GOT3 (cell line): ENCODE measurements around the gene ERFL.
"Not testable (repeated sequence)": the region's sequence is repeated elsewhere in the genome, so short reads cannot be mapped to it uniquely, and the experiment has no call there.

Experiments used
- DNase-seq: peaks from one replicate; lab custom pipeline; 2025; ENCODE audit warnings: mixed read lengths; lab: John Stamatoyannopoulos, UW

The ERFL gene

DNA sequence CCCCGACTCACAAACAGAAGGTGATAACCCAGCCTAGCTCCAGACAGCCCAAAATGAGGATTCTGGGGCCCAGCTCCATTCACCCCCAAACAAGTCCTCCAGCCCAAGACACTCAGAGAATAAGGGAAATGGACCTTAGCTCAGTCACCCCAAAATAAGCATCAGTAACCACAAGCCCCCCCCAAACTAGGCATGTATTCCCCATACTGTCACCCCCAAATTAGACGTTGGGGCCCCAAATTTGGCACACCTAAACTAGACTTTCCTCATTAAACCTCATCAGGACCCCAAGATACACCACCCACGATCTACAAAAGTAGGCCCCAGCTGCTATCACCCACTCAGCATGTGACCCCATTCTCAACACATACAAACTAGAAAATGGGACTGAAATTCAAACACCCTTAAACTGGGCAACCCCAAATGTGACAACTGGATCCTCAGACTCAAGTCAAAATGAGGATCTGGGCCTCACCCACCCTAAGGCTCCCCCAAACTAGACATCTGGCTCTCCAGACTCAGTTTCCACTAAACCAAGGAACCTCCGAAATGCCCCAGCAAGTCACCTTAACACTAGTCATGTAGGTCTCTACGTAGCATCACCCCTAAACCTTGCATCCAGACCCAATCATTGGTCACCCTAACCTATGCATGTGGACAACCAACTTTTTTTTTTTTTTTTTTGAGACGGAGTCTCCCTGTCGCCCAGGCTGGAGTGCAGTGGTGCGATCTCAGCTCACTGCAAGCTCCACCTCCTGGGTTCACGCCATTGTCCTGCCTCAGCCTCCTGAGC is 13.4 kb upstream of the ERFL start:
- DNase-seq, result no peak

DNA sequence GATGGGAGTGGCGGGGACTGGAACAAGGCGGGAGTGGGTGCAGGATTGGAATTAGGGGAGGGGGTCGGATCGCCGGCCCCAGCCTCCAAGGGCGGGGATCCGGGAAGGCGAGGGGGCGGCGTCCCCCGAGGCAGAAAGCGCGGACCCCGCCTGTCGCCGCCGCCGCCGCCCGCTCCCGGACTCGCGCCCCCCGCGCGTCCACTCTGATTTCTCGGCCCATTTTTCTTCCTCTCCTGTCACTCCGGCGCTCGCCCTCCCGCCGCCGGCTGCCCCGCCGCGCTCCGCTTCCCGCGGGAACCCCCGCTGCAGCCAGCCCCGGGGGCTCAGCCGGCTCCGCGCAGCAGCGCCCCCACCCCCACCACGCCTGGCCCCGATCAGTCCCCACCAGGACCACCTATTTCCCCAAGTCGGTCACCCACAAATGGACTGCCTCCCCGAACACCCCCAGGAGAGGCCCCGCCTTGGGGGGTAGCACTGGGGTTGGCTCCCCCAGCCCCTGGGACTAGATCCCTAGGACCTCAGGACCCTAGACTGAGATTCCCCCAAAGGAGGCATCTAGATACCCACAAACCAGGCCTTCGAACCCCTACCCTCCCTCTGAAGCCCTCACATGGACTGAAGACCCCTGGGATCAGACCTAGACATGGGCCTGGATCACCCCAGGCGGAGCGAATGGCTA is 12.6 kb upstream of the ERFL start:
- no peak for DNase-seq

DNA sequence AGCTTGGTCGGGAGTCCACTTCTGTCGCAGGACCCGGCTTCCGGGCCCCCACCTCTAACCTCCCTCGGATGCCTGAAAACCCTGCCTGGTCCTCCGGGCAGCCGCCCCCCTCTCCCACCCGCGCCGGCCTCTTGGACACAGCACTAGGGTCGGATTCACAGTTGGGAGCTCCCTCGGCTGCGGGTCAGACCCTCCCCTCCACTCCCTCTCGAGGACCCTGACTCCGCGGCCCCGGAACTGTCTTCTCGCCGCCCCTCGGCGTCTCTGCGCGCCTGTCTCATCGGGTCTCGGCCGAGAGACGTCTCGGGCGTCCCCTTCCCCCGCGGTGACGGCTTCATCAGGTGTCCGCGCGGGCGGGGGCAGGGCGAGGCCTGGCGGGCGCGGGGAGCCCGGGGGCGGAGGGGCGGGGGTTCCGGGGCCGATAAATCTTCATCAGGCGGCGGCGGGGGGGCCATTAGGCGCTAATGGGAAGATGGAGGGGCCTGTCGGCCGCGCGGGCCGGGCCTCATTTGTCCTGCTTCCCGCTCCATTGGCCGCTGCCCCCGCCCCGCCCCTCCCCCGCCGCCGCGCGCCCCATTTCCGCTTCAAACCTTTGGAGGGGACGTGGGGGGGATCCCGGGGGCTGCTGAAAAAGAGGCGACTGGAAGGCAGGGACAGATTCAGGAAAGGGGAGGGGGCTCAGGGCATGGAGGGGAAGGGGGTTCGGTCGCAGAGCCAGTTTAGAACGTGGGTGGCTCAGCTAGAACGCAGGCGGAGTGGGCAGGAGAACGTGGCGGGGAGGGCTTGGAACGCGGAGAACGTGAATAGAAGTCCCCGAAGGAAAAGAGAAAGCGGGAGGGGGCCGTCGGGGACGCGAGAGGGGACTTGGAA is 11.8 kb upstream of the ERFL start:
- no peak for DNase-seq

DNA sequence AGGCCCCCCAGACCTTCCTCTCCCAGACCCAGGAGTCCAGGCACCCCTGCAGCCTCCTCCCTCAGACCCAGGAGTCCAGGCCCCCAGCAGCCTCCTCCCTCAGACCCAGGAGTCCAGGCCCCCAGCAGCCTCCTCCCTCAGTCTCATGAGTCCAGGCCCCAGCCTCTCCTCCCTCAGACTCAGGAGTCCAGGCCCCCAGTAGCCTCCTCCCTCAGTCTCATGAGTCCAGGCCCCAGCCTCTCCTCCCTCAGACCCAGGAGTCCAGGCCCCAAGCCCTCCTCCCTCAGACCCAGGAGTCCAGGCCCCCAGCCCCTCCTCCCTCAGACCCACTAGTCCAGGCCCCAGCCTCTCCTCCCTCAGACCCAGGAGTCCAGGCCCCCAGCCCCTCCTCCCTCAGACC is 11.0 kb upstream of the ERFL start:
- DNase-seq, result not testable (repeated sequence)

DNA sequence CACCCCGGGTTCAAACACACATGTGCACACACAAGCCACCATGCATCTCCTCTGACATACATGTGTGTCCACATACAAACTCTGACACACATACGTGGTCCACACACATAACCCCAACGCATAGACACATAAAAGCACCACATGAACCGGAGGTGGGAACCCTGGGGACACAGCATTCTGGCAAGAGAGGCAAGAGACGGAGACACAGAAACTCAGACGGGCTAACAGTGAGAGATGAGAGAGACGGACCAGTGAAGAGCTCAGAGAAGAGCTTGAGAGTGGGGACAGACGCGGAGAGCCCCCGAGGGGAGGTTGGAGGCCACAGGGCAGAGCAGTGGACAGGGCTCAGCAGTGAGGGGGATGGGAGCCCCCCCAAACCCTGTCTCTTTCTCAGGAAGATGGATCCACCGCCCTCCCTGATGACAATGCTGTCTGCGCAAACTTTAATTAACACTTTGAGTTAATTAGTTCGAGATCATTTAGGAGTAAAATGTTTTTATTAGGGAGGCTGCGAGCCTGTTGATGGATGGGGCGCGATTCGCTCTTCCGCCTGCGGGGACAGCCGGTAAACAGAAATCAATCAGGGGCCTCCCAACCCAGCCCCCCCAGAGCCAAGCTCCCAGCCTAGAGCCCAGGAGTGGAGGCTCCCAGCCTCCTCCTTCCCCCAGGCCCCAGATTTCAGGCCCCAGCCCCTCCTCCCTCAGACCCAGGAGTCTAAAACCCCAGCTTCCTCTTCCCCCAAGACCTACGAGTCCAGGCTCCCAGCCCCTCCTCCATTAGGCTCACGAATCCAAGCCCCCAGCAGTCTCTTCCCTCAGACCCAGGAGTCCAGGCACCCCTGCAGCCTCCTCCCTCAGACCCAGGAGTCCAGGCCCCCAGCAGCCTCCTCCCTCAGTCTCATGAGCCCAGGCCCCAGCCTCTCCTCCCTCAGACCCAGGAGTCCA is 9.5 kb upstream of the ERFL start:
- no peak for DNase-seq

DNA sequence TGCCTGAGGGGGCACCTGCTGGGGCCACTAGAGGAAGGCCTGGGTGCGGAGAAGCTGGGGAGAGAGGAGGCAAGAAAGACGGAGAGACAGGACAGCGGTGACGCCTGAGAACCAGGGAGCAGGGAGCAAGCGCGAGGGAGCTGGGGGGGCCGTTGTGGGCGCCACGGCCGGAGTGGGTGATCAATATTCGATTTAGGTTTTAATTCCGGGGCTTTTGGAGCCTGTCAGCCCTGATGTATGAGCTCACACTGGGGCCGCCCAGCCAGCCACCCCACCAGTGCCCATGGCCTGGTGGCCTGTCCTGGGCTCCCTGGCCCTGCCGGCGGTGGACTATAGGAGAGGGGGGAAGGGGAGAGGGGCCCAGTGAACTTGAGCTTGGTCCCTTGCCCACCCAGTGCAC is 8.7 kb upstream of the ERFL start:
- no peak for DNase-seq

DNA sequence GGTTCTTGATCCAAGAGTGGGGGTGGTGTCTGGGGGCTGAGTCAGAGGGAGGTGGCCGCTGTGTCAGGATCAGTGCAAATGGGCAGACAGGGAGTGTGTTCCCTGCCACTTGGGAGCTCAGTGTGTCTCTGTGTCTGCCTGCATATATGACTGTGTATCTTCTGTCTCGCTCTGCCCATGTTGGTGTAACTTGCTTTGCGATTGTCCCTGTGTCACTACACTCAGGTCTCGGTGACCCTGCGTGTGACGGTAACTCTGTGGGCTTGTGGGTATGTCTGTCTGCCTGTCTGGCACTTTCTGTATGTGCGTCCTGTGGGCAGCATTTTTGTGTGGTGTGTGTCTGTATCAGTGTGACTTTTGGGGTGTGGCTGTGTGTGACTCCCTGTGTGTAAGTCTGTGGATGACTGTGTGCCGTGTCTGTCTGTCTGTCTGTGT is 8.2 kb upstream of the ERFL start:
- no peak for DNase-seq

DNA sequence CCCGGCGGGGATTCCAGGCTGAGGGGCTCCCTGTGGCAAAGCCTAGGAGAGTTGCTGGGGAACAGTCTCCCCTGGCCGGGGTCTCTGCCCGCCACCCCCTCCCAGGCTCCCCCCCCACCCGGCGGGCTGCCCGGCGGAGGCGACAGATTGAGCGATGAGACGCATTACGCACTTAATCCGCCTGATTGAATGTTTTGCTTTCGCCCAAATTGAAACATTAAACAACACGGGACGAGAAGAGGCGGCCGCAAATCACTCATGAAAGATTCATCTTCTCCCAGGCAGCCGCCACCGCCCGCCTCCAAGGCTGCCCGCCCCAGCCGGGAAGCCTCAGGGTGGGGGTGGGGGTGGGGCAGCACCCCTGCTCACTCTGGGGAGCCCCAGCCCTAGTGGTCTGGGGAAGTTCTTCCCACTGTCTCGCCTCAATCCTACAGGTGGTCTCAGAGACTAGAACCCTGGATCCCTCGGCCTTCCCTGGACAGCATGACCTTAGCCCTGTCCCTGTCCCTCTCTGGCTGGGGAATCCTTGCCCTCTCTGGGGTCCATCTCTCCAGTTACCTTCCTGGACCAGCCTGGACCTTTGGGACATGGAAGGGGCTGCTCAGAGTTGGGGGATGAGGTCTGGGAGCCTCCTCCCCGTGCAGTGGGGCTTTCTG is 7.6 kb upstream of the ERFL start:
- DNase-seq, result no peak

DNA sequence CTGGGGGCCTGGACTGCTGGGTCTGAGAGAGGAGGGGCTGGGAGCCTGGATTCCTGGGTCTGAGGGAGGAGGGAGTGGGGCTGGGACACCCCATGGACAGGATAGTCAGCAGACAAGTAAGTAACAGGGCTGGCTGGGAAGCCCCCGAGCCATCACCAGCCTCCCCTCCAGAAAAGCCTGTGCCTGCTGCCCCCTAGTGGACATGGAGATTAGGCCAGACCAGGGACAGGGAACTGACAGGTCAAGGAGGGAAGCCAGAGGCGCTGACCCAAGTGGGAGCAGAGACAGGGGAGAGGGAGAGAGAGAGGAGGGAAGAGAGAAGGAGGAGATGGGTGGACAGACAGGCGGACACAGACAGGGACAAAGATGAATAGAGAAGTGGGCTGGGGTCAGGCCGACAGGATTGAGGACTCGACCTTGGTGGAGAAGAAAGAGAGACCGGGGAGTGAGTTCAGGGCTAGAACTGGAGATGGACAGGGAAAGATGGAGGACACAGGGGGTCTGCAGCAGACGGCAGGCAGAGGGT is 6.7 kb upstream of the ERFL start:
- no peak for DNase-seq

DNA sequence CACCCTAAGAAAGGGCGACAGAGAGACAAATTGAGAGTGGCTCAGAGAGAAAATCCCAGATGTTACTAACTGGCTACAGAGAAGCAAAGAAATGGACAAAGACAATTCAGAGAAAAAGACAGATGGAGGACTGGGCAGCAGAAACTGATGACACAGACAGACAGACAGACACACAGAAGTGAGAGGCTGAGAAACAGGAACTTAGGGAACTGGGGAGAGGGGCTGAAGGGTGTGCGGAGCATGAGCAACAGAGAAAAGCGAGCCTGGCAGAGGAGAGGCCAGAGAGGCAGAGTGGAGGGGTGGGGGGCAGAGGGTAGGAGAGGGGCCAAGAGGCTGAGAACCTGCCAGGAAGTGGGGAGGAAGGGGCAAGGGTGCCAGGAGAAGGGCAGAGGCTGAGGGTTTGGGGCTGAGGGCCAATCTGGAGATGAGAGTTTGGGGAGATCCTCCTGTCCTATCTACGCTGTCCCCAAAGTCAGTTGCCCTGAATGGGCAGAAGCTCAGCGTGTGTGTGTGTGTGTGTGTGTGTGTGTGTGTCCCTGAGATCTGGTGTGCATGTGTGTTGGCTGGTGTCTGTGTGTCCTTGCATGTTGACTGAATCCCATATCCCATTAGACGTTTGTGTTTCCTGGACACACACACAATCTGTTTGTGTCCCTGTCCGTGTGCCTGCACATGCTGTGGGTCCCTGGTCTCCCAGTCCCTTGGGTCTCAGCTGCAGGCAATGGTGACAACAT is 5.6 kb upstream of the ERFL start:
- DNase-seq, result no peak

DNA sequence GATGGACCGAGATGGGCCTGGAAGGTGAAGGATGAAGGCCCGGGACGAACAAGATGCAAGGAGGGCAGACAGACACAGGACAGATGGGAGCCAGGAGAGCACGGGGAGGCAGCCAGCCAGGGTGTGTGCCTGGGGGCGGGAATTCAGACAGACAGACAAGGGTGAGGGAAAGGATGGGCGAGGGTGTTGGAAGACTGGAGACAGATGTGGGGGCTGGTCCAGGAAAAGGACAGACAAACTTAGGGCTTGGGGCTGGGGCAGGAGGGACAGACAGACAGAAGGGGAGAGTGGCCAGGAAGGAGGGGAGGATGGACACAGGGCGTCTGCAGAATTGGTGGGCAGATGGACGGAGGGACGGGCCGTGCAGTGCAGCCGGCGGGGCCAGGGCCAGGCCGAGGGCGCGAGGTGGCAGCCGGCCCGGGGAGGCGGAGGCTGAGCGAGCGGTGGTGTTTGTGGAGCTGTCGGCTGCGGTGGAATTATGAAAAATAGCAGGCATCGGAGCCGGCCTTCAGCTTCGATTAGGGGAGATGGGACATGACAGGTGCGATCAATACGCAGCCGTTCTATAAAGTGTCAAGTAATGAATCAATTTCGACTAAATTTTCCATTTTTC is 4.6 kb upstream of the ERFL start:
- DNase-seq, result no peak

DNA sequence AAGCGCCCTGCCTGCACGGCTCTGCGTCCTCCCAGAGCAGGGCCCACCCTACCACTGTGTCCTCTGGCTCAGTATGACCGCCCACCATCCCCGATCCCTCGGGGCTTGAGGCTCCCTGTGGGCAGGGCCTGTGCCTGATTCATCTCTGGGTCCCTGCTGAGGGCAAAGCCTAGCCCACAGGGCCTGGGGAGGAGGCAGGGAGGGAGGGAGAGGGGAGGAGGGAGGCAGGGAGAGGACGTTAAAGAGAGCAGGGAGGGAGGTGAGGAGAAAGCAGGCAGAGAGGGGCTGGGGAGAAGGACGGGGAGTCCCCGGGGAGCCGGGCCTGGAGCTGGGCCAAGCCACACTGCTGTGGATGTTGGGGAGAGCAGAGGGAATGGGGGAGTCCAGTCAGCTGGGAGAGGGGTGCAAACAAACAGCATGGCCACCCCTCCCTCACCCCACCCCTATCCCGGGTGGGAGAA is 4.0 kb upstream of the ERFL start:
- no peak for DNase-seq

DNA sequence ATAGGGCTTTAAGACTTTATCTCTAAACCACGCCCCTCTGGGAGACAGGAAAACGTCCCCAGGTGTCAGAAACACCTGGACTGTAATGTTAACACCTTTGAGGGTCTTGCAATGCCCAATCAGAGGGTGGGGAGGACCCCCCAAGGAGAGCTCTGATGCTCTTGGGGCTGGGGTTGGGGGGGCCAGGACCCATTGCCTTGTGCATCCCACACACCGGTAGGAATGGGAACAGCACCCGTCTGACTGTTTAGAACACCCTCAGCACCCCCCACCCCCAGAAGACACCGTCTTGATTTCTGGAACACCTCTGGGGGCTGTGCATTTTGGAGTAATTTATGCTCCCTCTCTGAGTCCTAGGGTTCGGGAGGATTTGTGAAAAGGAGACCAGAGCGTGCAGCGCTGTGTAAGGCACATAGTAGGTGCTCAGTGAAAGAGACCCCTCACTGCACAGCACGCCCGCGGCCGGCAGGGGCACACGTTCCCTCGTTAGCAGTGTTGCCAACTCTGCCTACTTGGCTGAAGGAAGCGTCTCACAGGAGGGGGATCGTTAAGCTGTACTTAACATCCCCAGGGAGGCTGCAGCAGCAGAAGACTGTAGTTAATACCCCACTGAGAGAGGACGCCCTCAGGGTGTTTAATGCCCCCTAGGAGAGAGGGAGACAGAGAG is 2.8 kb upstream of the ERFL start:
- DNase-seq, result no peak

DNA sequence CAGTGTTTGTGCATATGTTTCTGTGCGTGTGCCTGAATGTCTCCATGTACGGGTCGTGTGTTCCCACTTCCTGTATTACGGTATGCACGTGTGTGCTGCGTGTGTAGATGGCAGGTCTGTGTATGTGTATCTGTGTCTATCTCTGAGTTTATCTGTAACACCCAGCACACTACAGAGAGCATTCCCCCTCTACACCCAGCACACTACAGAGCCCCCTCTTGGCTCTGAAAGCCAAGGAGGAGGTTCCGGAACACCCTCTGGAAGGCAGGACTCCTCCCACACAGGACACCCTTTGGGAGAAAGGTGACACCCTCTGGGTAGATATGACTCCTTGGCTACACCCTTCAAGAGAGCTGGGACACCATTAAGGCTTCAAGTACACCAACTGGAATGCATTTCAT is 2.1 kb upstream of the ERFL start:
- no peak for DNase-seq

DNA sequence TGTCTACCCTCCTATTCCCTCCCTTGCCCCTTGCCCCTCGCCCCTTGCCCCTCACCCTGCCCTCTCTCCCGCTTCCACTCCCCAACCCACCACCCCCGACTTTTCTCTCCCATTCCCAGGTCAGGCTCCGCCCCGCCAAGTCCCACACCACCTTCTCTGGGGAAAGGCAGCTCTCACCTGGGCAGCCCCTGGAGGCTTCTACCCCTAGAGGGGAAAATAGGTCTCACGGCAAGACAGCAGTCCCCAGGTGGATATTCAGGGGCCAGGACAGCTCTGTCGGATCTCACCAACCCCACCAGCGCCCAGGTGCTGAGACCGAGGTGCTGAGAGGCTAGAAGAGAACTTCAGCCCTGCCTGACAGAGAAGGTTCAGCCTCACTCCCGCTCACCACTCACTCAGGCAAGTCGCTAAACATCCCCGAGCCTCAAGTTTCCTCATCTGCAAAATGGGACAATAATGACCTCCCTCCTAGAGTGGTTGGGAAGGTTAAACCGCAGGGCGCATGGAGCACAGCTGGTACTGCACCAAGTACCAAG is 1.4 kb upstream of the ERFL start:
- no peak for DNase-seq

DNA sequence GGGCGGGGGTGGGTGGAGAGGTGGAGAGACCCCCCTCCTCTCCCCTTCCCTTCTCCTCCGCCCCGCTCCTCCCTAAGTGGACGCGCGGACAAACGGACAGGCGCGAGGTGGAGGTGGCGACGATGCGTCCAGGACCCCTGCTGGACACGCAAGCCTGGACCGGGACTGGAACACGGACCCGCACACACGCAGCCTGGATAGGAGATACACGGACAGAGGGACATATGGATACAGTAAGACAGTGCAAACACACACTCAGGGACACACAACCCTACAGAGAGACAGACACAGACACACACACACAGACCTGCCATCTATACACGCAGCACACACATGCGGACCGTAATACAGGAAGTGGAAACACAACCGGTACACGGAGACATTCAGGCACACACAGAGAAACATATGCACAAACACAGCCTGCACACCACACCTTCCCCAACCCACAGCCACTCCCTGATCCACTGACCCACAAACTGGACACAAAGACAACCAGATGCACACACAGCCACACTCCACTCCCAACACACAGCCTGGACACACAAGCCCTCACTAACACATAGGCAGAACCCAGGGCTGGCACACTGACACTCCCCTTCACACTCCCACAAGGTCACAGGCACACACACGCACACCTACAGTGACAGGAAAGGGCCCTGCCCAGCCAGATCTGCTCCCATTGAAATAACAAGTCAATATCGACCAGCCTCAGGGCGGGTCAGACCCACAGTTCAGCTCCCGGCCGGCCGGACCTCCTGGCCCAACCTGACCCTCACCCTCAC is 696 bp upstream of the ERFL start:
- no peak for DNase-seq

DNA sequence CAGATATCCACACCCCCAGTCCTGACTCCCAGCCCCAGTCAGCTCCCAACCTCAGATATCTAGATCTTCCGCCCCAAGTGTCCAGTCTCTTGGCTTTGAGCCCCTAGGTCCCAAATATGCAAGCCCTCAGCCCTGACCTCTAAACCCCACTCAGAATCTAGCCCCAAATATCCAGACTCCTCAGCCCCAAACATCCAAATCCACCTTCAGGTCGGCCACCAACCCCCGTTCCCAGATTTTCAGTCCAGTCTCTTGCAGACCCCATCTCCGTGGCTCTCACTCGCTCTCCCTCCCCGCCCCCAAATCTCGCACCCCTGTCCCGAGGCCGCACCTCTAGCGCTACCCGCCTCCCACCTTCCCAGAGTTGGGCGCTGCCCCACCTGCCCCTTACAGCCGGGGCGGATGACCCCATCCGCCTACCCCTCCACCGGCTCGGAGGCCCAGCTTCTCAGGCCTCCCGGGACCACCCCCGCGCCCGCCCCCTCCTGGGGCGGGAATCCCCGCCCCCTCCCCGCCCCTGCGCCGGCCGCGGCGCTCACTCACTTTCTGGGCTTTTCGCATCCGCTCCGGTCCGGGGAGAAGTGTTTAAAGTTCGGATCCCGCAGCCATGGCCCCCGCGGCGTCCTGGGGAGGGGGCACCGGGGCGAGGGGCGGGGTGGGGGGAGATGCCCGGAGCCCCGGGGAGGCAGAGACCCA is 604 bp downstream of the ERFL start:
- DNase-seq, result no peak
